HG02840 (cell line): Measurements from ENCODE around the gene MREG.

Experiments used
- ATAC-seq: cut with Tn5 transposase; IDR thresholded peaks from one replicate; pipeline ENCODE4 v1.9.1; 2021; ENCODE audit warnings: mild to moderate bottlenecking, moderate library complexity, moderate number of reproducible peaks; ENCODE audit not compliant: unreplicated experiment, low FRiP score

Gene MREG

GRCh38 chr2:215900203-215900611 is 113.1 kb downstream of the MREG start:
- no peak for ATAC-seq

- no peak for ATAC-seq
Measured at GRCh38 chr2:215899141-215900074, 113.9 kb downstream of the MREG start.

- no peak for ATAC-seq
Measured at GRCh38 chr2:215898363-215898762, 115.0 kb downstream of the MREG start.

GRCh38 chr2:215896921-215897320 is 116.4 kb downstream of the MREG start:
- ATAC-seq = no peak

- ATAC-seq = no peak
Measured at GRCh38 chr2:215895330-215895729, 118.0 kb downstream of the MREG start.
